T1000 (cell line): ENCODE measurements around the gene MRPL2.

Experiments used
- DNase-seq: peaks from one replicate; lab custom pipeline; 2025; ENCODE audit warnings: mixed read lengths; lab: John Stamatoyannopoulos, UW

MRPL2 gene

DNA sequence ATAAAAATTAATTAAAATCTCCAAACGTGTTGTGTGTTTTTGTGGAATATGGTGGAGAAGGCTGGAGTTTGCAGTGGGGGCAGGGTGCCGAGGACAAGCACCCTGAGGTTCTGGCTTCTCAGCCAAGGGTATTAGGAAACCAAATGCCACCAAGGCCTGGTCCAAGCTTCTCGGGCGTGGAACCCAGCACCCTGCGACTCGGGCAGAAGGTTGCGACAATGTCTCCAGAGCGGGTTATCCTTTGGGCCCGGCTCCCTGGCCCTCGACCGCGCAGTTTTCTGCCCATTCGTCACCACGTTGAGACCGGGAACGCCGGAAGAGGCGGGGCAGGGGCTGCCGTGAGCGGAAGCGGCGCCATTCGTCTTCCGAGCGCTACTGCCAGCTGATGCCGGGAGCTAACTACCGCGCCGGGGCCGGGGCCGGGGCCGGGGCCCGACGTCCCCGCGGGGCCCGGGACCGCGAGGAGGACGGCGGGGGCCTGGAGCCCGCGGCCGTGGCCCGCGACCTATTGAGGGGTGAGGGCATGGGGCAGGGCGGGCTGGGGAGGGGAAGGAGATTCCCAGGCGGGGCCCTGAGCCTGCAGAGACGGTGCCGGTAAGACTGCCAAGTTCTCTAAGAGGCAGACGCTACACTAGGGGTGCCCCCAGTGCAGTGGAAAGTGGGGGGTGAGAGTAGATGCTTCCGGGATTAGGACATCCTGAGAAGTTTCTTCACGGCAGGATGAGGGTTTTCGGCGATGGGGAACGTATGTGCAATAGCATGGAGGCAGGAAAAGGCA is 37.8 kb downstream of the MRPL2 start, which contains the start of gene RRP36:
Gene RRP36 (plus strand): TSS at position 354 of the 778 bp plus-strand sequence. CDS start 32 bp downstream, at position 386.
- peak; percentile 42 for DNase-seq

GRCh38 chr6:43020847-43021246 is 38.4 kb downstream of the MRPL2 start:
- no peak for DNase-seq

GRCh38 chr6:43020052-43020705 is 39.1 kb downstream of the MRPL2 start:
- no peak for DNase-seq

DNA sequence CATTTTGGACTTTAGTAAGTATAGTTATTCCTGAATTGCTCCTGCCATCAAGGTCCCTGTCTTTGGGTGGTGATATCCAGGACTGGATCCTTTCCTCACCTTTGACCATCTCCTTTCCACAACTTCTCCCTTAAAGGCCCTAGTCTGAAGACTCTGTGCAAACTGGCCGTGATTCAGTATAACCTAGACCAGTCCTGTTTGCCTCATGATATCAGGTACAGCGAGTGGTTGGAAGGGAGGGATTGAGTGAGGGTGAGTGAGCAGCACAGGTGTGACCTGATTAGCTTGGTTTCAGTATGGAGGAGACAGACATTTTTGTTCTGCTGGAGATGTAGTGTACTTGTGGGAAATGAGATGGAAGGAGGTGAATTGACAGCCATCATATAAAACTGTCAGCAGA is 40.1 kb downstream of the MRPL2 start:
- DNase-seq = no peak

DNA sequence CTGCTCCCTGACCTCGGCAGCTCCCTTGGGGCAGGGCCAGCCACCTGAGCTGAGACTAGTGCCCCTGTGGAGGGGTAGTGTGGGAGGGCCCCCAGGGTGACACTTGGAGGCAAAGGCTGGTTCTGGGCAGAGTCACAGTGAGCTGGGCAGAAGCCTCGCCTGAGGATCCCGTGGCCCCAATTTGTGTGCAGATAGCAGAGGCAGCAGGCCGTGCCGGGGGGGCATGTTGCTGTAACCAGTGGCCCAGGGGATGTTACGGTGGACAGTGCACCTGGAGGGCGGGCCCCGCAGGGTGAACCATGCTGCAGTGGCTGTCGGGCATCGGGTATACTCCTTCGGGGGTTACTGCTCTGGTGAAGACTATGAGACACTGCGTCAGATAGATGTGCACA is 42.3 kb downstream of the MRPL2 start:
- no peak for DNase-seq

DNA sequence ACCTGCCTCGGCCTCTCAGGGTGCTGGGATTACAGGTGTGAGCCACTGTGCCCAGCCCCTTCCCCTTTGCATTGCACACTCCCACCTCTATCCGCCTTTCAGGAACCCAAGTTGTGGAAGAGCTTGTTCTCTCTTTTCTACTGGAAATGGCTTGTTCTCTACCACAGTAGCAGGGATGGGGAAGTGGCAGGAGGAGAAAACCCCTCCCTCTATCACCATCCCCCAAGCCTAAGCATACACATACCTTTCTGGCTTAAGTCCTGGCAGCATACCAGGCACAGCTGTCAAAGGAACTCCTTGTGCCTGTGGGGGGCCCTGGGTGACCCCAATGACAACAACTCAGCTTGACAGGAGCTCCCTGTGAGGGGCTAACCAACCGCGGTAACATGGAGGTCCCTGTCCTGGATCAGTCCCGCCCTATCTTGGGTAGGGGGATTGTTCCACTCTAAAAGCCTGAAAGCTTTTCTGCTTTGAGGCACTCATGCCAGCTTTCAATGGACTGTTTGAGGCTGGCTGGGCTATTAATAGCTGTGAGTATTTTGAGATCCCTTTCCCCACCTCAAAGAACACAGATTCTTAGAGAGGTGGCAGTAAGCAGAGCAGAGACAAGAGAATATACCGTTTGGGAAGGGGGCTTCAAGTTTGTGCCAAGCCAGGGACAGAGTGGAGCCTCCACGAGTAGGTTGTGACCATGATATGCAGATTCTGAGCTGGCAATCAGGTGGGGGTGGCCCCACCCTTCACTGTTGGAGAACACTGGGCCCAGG is 42.9 kb downstream of the MRPL2 start:
- DNase-seq = no peak

GRCh38 chr6:43014434-43014909 is 44.8 kb downstream of the MRPL2 start:
- no peak for DNase-seq

DNA sequence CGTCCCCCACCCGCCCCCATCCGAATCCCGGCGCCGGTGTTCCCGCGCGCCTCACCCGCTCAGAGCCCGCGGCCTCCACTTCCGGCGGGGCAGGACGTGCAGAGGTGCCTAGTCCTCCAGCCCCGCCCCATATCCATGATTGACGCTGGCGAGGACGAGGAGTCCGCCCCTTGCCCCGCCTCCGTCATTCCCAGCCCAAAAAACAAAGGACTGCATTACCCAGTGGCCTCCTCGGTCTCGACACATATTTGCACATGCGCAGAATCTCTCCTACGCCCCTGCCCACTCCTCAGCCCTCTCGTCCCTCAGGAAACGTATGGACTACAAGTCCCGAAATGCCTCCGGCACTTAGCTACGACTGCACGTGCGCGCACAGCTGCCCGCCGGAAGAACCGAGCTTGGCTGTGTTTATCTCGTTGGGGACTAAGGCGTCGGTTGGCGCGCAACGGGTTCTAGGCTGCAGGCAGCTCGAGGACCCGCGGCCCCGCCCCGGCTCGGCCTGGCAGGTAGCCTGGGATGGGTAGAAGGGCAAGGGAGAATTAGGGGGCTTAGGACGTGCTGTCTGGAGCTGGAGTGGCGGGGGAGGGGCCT is 45.3 kb downstream of the MRPL2 start, which contains the start of the genes KLHDC3 and MEA1:
Gene KLHDC3 (plus strand): TSS at position 407 of the 591 bp plus-strand sequence. CDS start 2,944 bp downstream, outside the sequence.
Gene MEA1 (minus strand): TSS at position 104 of the 591 bp plus-strand sequence. CDS start 133 bp downstream, outside the sequence.
- peak; percentile 99 for DNase-seq

- DNase-seq = peak; percentile 65
Measured at GRCh38 chr6:43013097-43013842, 46.0 kb downstream of the MRPL2 start.

DNA sequence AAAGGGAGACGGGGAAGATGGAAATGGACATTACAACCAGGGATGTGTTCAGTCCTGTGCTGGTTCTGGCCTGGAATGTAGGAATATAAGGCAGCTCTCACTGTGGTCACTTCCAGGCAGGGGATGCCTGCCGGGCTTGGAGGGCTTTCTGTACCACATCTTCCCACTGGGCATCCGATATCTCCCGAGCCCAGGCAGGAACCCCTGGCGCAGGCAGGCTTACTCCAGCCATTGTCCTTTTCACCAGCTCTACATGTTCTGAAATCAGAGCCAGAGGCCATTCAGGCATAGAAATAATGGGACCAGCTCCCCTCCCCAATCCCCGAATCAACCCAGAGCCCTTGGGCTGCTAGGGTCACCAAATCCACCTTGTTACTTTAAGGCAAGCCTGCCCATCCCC is 46.9 kb downstream of the MRPL2 start:
- no peak for DNase-seq

GRCh38 chr6:43011207-43011606 is 48.0 kb downstream of the MRPL2 start:
- DNase-seq = no peak

DNA sequence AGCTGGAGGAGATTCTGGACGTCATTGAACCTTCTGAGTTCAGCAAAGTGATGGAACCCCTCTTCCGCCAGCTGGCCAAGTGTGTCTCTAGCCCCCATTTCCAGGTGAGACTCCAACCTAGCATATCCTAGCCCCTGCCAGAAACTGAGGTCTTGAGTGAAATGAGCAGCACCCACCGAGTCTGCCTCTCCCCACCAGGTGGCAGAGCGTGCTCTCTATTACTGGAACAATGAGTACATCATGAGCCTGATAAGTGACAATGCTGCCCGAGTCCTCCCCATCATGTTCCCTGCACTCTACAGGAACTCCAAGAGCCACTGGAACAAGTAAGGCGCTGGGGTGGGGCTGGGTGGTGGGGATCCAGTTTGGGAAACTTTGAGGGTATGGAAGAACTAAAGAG is 50.1 kb downstream of the MRPL2 start:
- peak; percentile 27 for DNase-seq

GRCh38 chr6:43007126-43007525 is 52.1 kb downstream of the MRPL2 start:
- no peak for DNase-seq

- no peak for DNase-seq
Measured at GRCh38 chr6:43006251-43006650, 53.0 kb downstream of the MRPL2 start.

- DNase-seq = no peak
Measured at GRCh38 chr6:43005844-43006243, 53.4 kb downstream of the MRPL2 start.
